IMR-90 (cell line): ENCODE results near the gene MUC20. TPM values are rescaled to one million over a fixed set of nuclear protein-coding genes. Genes with fewer than 3 reads are reported as not detected.

ENCODE experiments used
- ATAC-seq: fragments of 200-7000 bp; cut with Tn5 transposase; 2 replicates; pipeline ENCODE4 v1.9.1; 2020; ENCODE audit warnings: low read depth, mild to moderate bottlenecking, moderate library complexity
- BruUV-seq: library from RNA; stranded (reverse); fragments of 400-500 nt; replicated peaks from 2 replicates; lab custom pipeline; 2021; lab: Mats Ljungman, UMichigan
- CTCF ChIA-PET: fragments of 300-600 bp; formaldehyde crosslinking; extraction: SDS; loops from one replicate; lab custom pipeline; 2021; ENCODE audit warnings: antibody characterized with exemption; lab: Yijun Ruan, JAX
- POLR2A ChIA-PET: fragments of 300-600 bp; sonication (Branson Sonifier 250); formaldehyde crosslinking; loops from one replicate; lab custom pipeline; 2022; ENCODE audit warnings: antibody characterized with exemption; ENCODE audit not compliant: unreplicated experiment; lab: Charles Lee
- DNase-seq: peaks from one replicate; pipeline ENCODE4 v3.0.0; 2013
- H2AFZ ChIP-seq: replicated peaks from 2 replicates; pipeline ENCODE3; 2013; ENCODE audit warnings: low read length, mild to moderate bottlenecking; ENCODE audit not compliant: poor library complexity
- H2AK5ac ChIP-seq: 2 replicates; pipeline ENCODE4 v1.6.1; 2013; ENCODE audit warnings: low read depth, low read length, inconsistent platforms
- H2AK9ac ChIP-seq: replicated peaks from 2 replicates; pipeline ENCODE3; 2013; ENCODE audit warnings: mild to moderate bottlenecking, low read depth, low read length, moderate library complexity; ENCODE audit not compliant: poor library complexity
- H2BK120ac ChIP-seq: 2 replicates; pipeline ENCODE4 v1.6.1; 2013; ENCODE audit warnings: low read depth, low read length, inconsistent platforms
- H2BK15ac ChIP-seq: 3 replicates; pipeline ENCODE4 v1.6.1; 2013; ENCODE audit warnings: low read depth, low read length, inconsistent platforms
- H2BK20ac ChIP-seq: 2 replicates; pipeline ENCODE4 v1.6.1; 2013; ENCODE audit warnings: low read depth, mild to moderate bottlenecking, inconsistent platforms, low read length, moderate library complexity
- H2BK5ac ChIP-seq: 2 replicates; pipeline ENCODE4 v1.6.1; 2013; ENCODE audit warnings: mild to moderate bottlenecking, low read depth, low read length, inconsistent platforms; ENCODE audit not compliant: poor library complexity, severe bottlenecking
- H3K14ac ChIP-seq: replicated peaks from 2 replicates; pipeline ENCODE4 v1.6.1; 2013; ENCODE audit warnings: low read depth, low read length, inconsistent platforms
- H3K18ac ChIP-seq: 2 replicates; pipeline ENCODE4 v1.6.1; 2013; ENCODE audit warnings: low read depth, low read length, control low read depth
- H3K23ac ChIP-seq: 2 replicates; pipeline ENCODE4 v1.6.1; 2013; ENCODE audit warnings: low read depth, low read length, inconsistent platforms
- H3K27ac ChIP-seq: 2 replicates; pipeline ENCODE4 v1.5.1; 2013; ENCODE audit warnings: mild to moderate bottlenecking, control low read depth, low read length; ENCODE audit not compliant: insufficient read depth
- H3K27me3 ChIP-seq: 2 replicates; pipeline ENCODE4 v1.6.1; 2013; ENCODE audit warnings: low read length; ENCODE audit not compliant: control insufficient read depth, insufficient read depth
- H3K36me3 ChIP-seq: 2 replicates; pipeline ENCODE4 v1.6.1; 2013; ENCODE audit warnings: low read length, mixed read lengths; ENCODE audit not compliant: control insufficient read depth, insufficient read depth
- H3K4ac ChIP-seq: 2 replicates; pipeline ENCODE4 v1.6.1; 2013; ENCODE audit warnings: low read depth, low read length, inconsistent platforms
- H3K4me1 ChIP-seq: 2 replicates; pipeline ENCODE4 v1.6.1; 2013; ENCODE audit warnings: low read length, mixed read lengths; ENCODE audit not compliant: control insufficient read depth, insufficient read depth
- H3K4me2 ChIP-seq: 2 replicates; pipeline ENCODE4 v1.6.1; 2013; ENCODE audit warnings: low read depth, mild to moderate bottlenecking, control low read depth, low read length, moderate library complexity
- H3K4me3 ChIP-seq: 2 replicates; pipeline ENCODE4 v1.5.1; 2013; ENCODE audit warnings: low read depth, mild to moderate bottlenecking, control low read depth, low read length, moderate library complexity; ENCODE audit not compliant: insufficient read depth
- H3K56ac ChIP-seq: 2 replicates; pipeline ENCODE4 v1.6.1; 2013; ENCODE audit warnings: low read length, inconsistent platforms; ENCODE audit not compliant: insufficient read depth; ENCODE audit errors: extremely low read depth
- H3K79me1 ChIP-seq, 2 experiments: 2 replicates each; pipeline ENCODE4 v1.6.1; 2013; ENCODE audit warnings: low read length in 2 of 2, inconsistent platforms in 1 of 2, low read depth in 1 of 2
- H3K9ac ChIP-seq: 2 replicates; pipeline ENCODE4 v1.6.1; 2013; ENCODE audit warnings: low read depth, low read length, control low read depth
- H3K9me1 ChIP-seq: 2 replicates; pipeline ENCODE4 v1.6.1; 2013; ENCODE audit warnings: low read length, inconsistent platforms; ENCODE audit not compliant: insufficient read depth
- H3K9me3 ChIP-seq: 2 replicates; pipeline ENCODE4 v1.6.1; 2013; ENCODE audit warnings: low read length; ENCODE audit not compliant: control insufficient read depth, insufficient read depth
- H4K20me1 ChIP-seq: 2 replicates; pipeline ENCODE4 v1.6.1; 2013; ENCODE audit warnings: low read length, inconsistent platforms; ENCODE audit not compliant: insufficient read depth
- H4K5ac ChIP-seq: 2 replicates; pipeline ENCODE4 v1.6.1; 2013; ENCODE audit warnings: mild to moderate bottlenecking, low read depth, low read length, control low read depth
- H4K8ac ChIP-seq, 2 experiments: 2 replicates each; pipeline ENCODE4 v1.6.1; 2013; ENCODE audit warnings: low read depth in 2 of 2, low read length in 2 of 2, control low read depth in 1 of 2, inconsistent platforms in 1 of 2
- H4K91ac ChIP-seq: 2 replicates; pipeline ENCODE4 v1.6.1; 2013; ENCODE audit warnings: low read depth, low read length, inconsistent platforms; ENCODE audit not compliant: insufficient read depth
- CTCF ChIP-seq: conservative IDR thresholded peaks from 2 replicates; pipeline ENCODE4 v1.5.1; 2012; ENCODE audit warnings: mild to moderate bottlenecking, low read depth, low read length, improper control_type of control experiment
- MXI1 ChIP-seq: IDR thresholded peaks from 2 replicates; pipeline ENCODE4 v1.6.1; 2012; ENCODE audit warnings: low read depth, mild to moderate bottlenecking, low read length, moderate library complexity, borderline replicate concordance
- WGBS, 2 experiments: methylation state at CpG; one replicate each; pipeline versions ENCODE4 v1.1.5 to v1.1.7; 2013; ENCODE audit warnings: missing lambda C conversion rate in 2 of 2; ENCODE audit not compliant: insufficient read length in 1 of 2; ENCODE audit errors: extremely low coverage in 2 of 2; 5-methylcytosine and 5-hydroxymethylcytosine counted together
- dilution Hi-C: fragments of 300-500 bp; cut with HindIII; formaldehyde crosslinking; loops from one replicate; pipeline ENCODE4 v1.14.3; 2018; ENCODE audit warnings: low sequenced_read_pairs; ENCODE audit not compliant: unreplicated experiment
- in situ Hi-C: fragments of 300-500 bp; cut with MboI; formaldehyde crosslinking; loops from 3 replicates; pipeline ENCODE4 v1.14.3; 2019; ENCODE audit warnings: low sequenced_read_pairs, inconsistent platforms, mixed read lengths
- intact Hi-C: fragments of 100-400 bp; cut with micrococcal nuclease; formaldehyde crosslinking; loops from 2 replicates; pipeline ENCODE4 v1.10.0; 2022
- polyA plus RNA-seq, 3 experiments: library from polyadenylated mRNA; depleted of rRNA; stranded (reverse); fragments of >200 nt; gene quantifications; 2 replicates each; pipeline ENCODE4 v1.2.3, GENCODE V29; 2012; ENCODE audit warnings: low replicate concordance in 1 of 3
- total RNA-seq: library from RNA; depleted of rRNA; stranded (reverse); fragments of >200 nt; gene quantifications from 2 replicates; pipeline ENCODE4 v1.2.3, GENCODE V29; 2012

Gene MUC20
- total and polyA plus RNA-seq, 2 of the 4 experiments (the other 2 are of a cell fraction), result 0.12 TPM; not detected in 1

- no TSS peak for BruUV-seq
- Histone ChIP-seq H3K14ac (no peak overlapping the region), H3K4ac (no peak overlapping the region), H3K56ac (no peak overlapping the region), H2BK20ac (no peak overlapping the region), H2AK5ac (no peak overlapping the region), H3K9me1 (no peaks in the 10 kb centered on the region), H4K91ac (no peak overlapping the region), H2BK15ac (no peak overlapping the region), H2AK9ac (no peak overlapping the region), H2BK120ac (no peak overlapping the region), H3K4me3 (no peak overlapping the region), H4K5ac (no peak overlapping the region), H2AFZ (no peak overlapping the region), H3K9me3 (peaks cover 3% of the 10 kb centered on the region; the same call in 1 of the 2 replicates), H3K27ac (no peak overlapping the region), H3K79me1 (no peaks in the 10 kb centered on the region), H3K4me2 (no peak overlapping the region), H2BK5ac (no peak overlapping the region), H4K8ac (no peak overlapping the region), H3K23ac (no peak overlapping the region), H3K27me3 (peaks cover 45% of the 10 kb centered on the region), H3K36me3 (no peaks in the 10 kb centered on the region), H3K18ac (no peak overlapping the region), H3K4me1 (no peaks in the 10 kb centered on the region), H4K20me1 (no peaks in the 10 kb centered on the region), H3K9ac (no peak overlapping the region)
- TF ChIP-seq CTCF (no peak), MXI1 (no peak)
- ATAC-seq (no peak), DNase-seq (no peak)
- in situ Hi-C loops, result no loop called here
- WGBS, 2 experiments, result 64% methylated on average over 7 of the region's 28 CpGs; no CpG with 5 or more reads in 1 of the 2 experiments
- intact Hi-C loops, result no loop called here
- ChIA-PET POLR2A (no interaction called here), CTCF (no interaction called here)
- dilution Hi-C loops, result no loop called here
Observed at GRCh38 chr3:195764961-195765706, 44.4 kb downstream of the MUC20 start.
